H1 (cell line): ENCODE results near the gene DCAF15. TPM values are rescaled to one million over a fixed set of nuclear protein-coding genes. Genes with fewer than 3 reads are reported as not detected.
A peak's percentile ranks its signal among the peaks of the same experiment; 100 is the strongest.

Experiments used
- CTCF ChIA-PET: fragments of 300-600 bp; sonication (Branson Sonifier 250); formaldehyde crosslinking; loops from one replicate; lab custom pipeline; 2021; ENCODE audit not compliant: partially characterized antibody; lab: Charles Lee
- POLR2A ChIA-PET: fragments of 300-600 bp; sonication (Branson Sonifier 250); formaldehyde crosslinking; loops from one replicate; lab custom pipeline; 2021; ENCODE audit warnings: inconsistent platforms; ENCODE audit not compliant: partially characterized antibody; lab: Charles Lee
- DNase-seq, 2 experiments: peaks; one replicate each; pipeline versions ENCODE4 v3.0.0 to v3.0.0-alpha.2; 2010 to 2022; ENCODE audit warnings: low spot score in 2 of 2, low read depth in 1 of 2, mixed read lengths in 1 of 2
- FAIRE-seq: peaks from 2 replicates; lab custom pipeline; 2011; peaks lifted over from hg19 to GRCh38; lab: Jason Lieb, UNC
- H2AFZ ChIP-seq: 2 replicates; pipeline ENCODE4 v1.8.1; 2012; ENCODE audit warnings: low read length, inconsistent platforms
- H2AK5ac ChIP-seq: 2 replicates; pipeline ENCODE4 v1.6.1; 2013; ENCODE audit warnings: low read depth, low read length
- H2BK120ac ChIP-seq: replicated peaks from 2 replicates; pipeline ENCODE3; 2013; ENCODE audit warnings: low read depth, low read length, inconsistent platforms
- H2BK12ac ChIP-seq: 2 replicates; pipeline ENCODE4 v1.6.1; 2013; ENCODE audit warnings: low read depth, low read length
- H2BK15ac ChIP-seq: 2 replicates; pipeline ENCODE4 v1.6.1; 2013; ENCODE audit warnings: low read length
- H2BK20ac ChIP-seq: 2 replicates; pipeline ENCODE4 v1.6.1; 2013; ENCODE audit warnings: low read length
- H2BK5ac ChIP-seq: 2 replicates; pipeline ENCODE4 v1.6.1; 2013; ENCODE audit warnings: low read depth, low read length
- H3K14ac ChIP-seq: 2 replicates; pipeline ENCODE4 v1.6.1; 2013; ENCODE audit warnings: inconsistent platforms; ENCODE audit not compliant: insufficient read length
- H3K18ac ChIP-seq: 2 replicates; pipeline ENCODE4 v1.6.1; 2013; ENCODE audit warnings: low read length; ENCODE audit errors: extremely low read depth
- H3K23ac ChIP-seq: 2 replicates; pipeline ENCODE4 v1.6.1; 2013; ENCODE audit warnings: inconsistent platforms; ENCODE audit not compliant: insufficient read length
- H3K23me2 ChIP-seq: 2 replicates; pipeline ENCODE4 v1.6.1; 2013; ENCODE audit warnings: low read depth, low read length
- H3K27ac ChIP-seq: 2 replicates; pipeline ENCODE4 v1.6.1; 2011; ENCODE audit warnings: low read depth, low read length, inconsistent platforms
- H3K27me3 ChIP-seq, 4 experiments: replicated peaks in 1 of 4; 1 replicate in 1 of 4; 2 replicates in 3 of 4; pipeline versions ENCODE4 v1.6.1 to v1.8.1; 2011 to 2013; ENCODE audit warnings: low read length in 3 of 4, mild to moderate bottlenecking in 3 of 4, inconsistent platforms in 2 of 4, mixed read lengths in 2 of 4, moderate library complexity in 1 of 4; ENCODE audit not compliant: control insufficient read depth in 3 of 4, insufficient read depth in 3 of 4; ENCODE audit errors: extremely low read depth in 1 of 4
- H3K36me3 ChIP-seq, 4 experiments: 2 replicates each; pipeline versions ENCODE4 v1.6.1 to v1.8.1; 2011 to 2013; ENCODE audit warnings: mild to moderate bottlenecking in 4 of 4, low read length in 3 of 4, moderate library complexity in 2 of 4, control low read depth in 1 of 4, inconsistent platforms in 1 of 4; ENCODE audit not compliant: insufficient read depth in 4 of 4, control insufficient read depth in 2 of 4
- H3K4ac ChIP-seq: replicated peaks from 2 replicates; pipeline ENCODE3; 2013; ENCODE audit warnings: low read length, low read depth, mixed read lengths, inconsistent platforms; ENCODE audit not compliant: insufficient read length
- H3K4me1 ChIP-seq, 4 experiments: replicated peaks in 1 of 4; 1 replicate in 1 of 4; 2 replicates in 3 of 4; pipeline versions ENCODE4 v1.6.1 to v1.8.1; 2011 to 2013; ENCODE audit warnings: low read length in 3 of 4, inconsistent platforms in 2 of 4, mixed read lengths in 1 of 4; ENCODE audit not compliant: insufficient read depth in 4 of 4, control insufficient read depth in 3 of 4
- H3K4me2 ChIP-seq, 2 experiments: 2 replicates each; pipeline versions ENCODE4 v1.6.1 to v1.8.1; 2011 to 2013; ENCODE audit warnings: low read depth in 2 of 2, low read length in 2 of 2, control low read depth in 1 of 2, inconsistent platforms in 1 of 2, mild to moderate bottlenecking in 1 of 2; ENCODE audit not compliant: insufficient read depth in 1 of 2
- H3K4me3 ChIP-seq, 4 experiments: fragments of 200-600, 300-600 bp in 1 of 4; sonication (generic), shearing (Covaris generic), sonication (Bioruptor Twin) in 1 of 4; 2 replicates each; pipeline versions ENCODE4 v1.5.1 to v1.8.1; 2011 to 2016; ENCODE audit warnings: low read length in 4 of 4, low read depth in 3 of 4, control low read depth in 2 of 4, inconsistent platforms in 2 of 4, mild to moderate bottlenecking in 2 of 4, mixed read lengths in 1 of 4, moderate library complexity in 1 of 4; ENCODE audit not compliant: insufficient read depth in 2 of 4; ENCODE audit errors: extremely low read depth in 1 of 4
- H3K56ac ChIP-seq: replicated peaks from 2 replicates; pipeline ENCODE3; 2013; ENCODE audit warnings: low read depth, mild to moderate bottlenecking, mixed read lengths, low read length, inconsistent platforms; ENCODE audit not compliant: insufficient read length
- H3K79me1 ChIP-seq: 2 replicates; pipeline ENCODE4 v1.6.1; 2013; ENCODE audit warnings: low read depth, low read length, control low read depth
- H3K79me2 ChIP-seq, 2 experiments: 2 replicates each; pipeline versions ENCODE4 v1.6.1 to v1.8.1; 2012 to 2013; ENCODE audit warnings: low read length in 2 of 2, mild to moderate bottlenecking in 2 of 2, inconsistent platforms in 1 of 2; ENCODE audit not compliant: insufficient read depth in 2 of 2, control insufficient read depth in 1 of 2
- H3K9ac ChIP-seq, 4 experiments: replicated peaks in 1 of 4; 1 replicate in 1 of 4; 2 replicates in 3 of 4; pipeline versions ENCODE4 v1.6.1 to v1.8.1; 2011 to 2013; ENCODE audit warnings: low read depth in 3 of 4, low read length in 3 of 4, control low read depth in 2 of 4, mild to moderate bottlenecking in 2 of 4, moderate library complexity in 2 of 4, inconsistent platforms in 1 of 4; ENCODE audit errors: extremely low read depth in 1 of 4
- H3K9me3 ChIP-seq, 2 experiments: 2 replicates each; pipeline versions ENCODE4 v1.6.1 to v1.8.1; 2012 to 2013; ENCODE audit warnings: mild to moderate bottlenecking in 2 of 2, moderate library complexity in 2 of 2, control low read depth in 1 of 2, inconsistent platforms in 1 of 2, low read depth in 1 of 2, low read length in 1 of 2, mixed read lengths in 1 of 2; ENCODE audit not compliant: insufficient read depth in 2 of 2
- H4K20me1 ChIP-seq, 2 experiments: replicated peaks in 1 of 2; 2 replicates each; pipeline versions ENCODE3 to v1.8.1; 2011 to 2013; ENCODE audit warnings: inconsistent platforms in 2 of 2, low read length in 2 of 2, mild to moderate bottlenecking in 1 of 2; ENCODE audit not compliant: insufficient read depth in 2 of 2, control insufficient read depth in 1 of 2
- H4K5ac ChIP-seq: 2 replicates; pipeline ENCODE4 v1.6.1; 2013; ENCODE audit warnings: low read length, low read depth, mixed read lengths, inconsistent platforms; ENCODE audit not compliant: insufficient read length
- H4K8ac ChIP-seq: 2 replicates; pipeline ENCODE4 v1.8.0; 2013; ENCODE audit warnings: mild to moderate bottlenecking, moderate library complexity, low read length, inconsistent platforms; ENCODE audit not compliant: insufficient read depth; ENCODE audit errors: extremely low read depth
- H4K91ac ChIP-seq: replicated peaks from 2 replicates; pipeline ENCODE3; 2013; ENCODE audit warnings: low read length, mixed read lengths, inconsistent platforms; ENCODE audit not compliant: insufficient read length
- CEBPB ChIP-seq: IDR thresholded peaks from 2 replicates; pipeline ENCODE4 v1.6.1; 2012; ENCODE audit warnings: low read depth, low read length
- PHF8 ChIP-seq: fragments of 200-600 bp; sonication (generic); conservative IDR thresholded peaks from 2 replicates; pipeline ENCODE4 v1.7.1; 2012; ENCODE audit warnings: low read depth, mild to moderate bottlenecking, inconsistent platforms, low read length, moderate library complexity
- POLR2AphosphoS5 ChIP-seq: IDR thresholded peaks from 2 replicates; pipeline ENCODE4 v1.6.1; 2011; ENCODE audit warnings: low read depth, low read length
- RXRA ChIP-seq: IDR thresholded peaks from 2 replicates; pipeline ENCODE4 v1.6.1; 2011; ENCODE audit warnings: low read depth, mild to moderate bottlenecking, low read length, moderate library complexity; ENCODE audit not compliant: insufficient read depth
- SIN3A ChIP-seq, 2 experiments: IDR thresholded peaks in 1 of 2; conservative IDR thresholded peaks in 1 of 2; 2 replicates each; pipeline ENCODE4 v1.6.1; 2011 to 2012; ENCODE audit warnings: low read length in 2 of 2, improper control_type of control experiment in 1 of 2, low read depth in 1 of 2, mild to moderate bottlenecking in 1 of 2
- SIRT6 ChIP-seq: IDR thresholded peaks from one replicate; pipeline ENCODE4 v1.7.1; 2012; ENCODE audit warnings: low read length, inconsistent platforms
- YY1 ChIP-seq: IDR thresholded peaks from 2 replicates; pipeline ENCODE4 v1.6.1; 2011; ENCODE audit warnings: low read depth, mild to moderate bottlenecking, low read length
- ZNF274 ChIP-seq: IDR thresholded peaks from 2 replicates; pipeline ENCODE4 v1.7.0; 2012; ENCODE audit warnings: low read length, borderline replicate concordance; ENCODE audit errors: extremely low read depth
- WGBS, 2 experiments: shearing (Covaris generic) in 1 of 2; methylation state at CpG; one replicate each; pipeline versions ENCODE4 v1.1.6 to v1.1.7; 2013 to 2015; ENCODE audit warnings: low lambda C conversion rate in 2 of 2, mixed read lengths in 2 of 2, inconsistent platforms in 1 of 2, low coverage in 1 of 2, missing lambda C conversion rate in 1 of 2; ENCODE audit not compliant: insufficient replicate concordance in 2 of 2, insufficient coverage in 1 of 2, insufficient read length in 1 of 2; ENCODE audit errors: extremely low coverage in 1 of 2, missing lambda C conversion rate in 1 of 2; 5-methylcytosine and 5-hydroxymethylcytosine counted together
- polyA plus RNA-seq, 7 experiments: library from polyadenylated mRNA; depleted of rRNA in 3 of 7; stranded (reverse) in 5 of 7; unstranded in 2 of 7; fragments of >200 nt in 5 of 7; fragments of 200-250 nt in 2 of 7; gene quantifications; 1 replicate in 5 of 7; 2 replicates in 1 of 7; 4 replicates in 1 of 7; pipeline versions ENCODE4 v1.2.1 to v1.2.3, GENCODE V29; 2011 to 2013; ENCODE audit warnings: missing spikeins in 2 of 7, mixed read lengths in 2 of 7
- total RNA-seq: library from RNA; stranded (reverse); fragmentation: NEBNext Ultra II Directional; extraction: Animal tissue kit (Norgen Biotek cat#: 25700); gene quantifications from 2 replicates; pipeline ENCODE4 v1.2.1, GENCODE V29; 2021
- TF ChIP-seq, protein P1 (sequence below): IDR thresholded peaks from 2 replicates; pipeline ENCODE4 v1.6.1; 2011; ENCODE audit warnings: low read depth, mild to moderate bottlenecking, low read length; ENCODE audit not compliant: insufficient read depth

DCAF15 gene
- total and polyA plus RNA-seq, 2 of the 8 experiments (the other 6 are each of a cell fraction or from before 2014, with no cell fraction given) = 68.7 to 80.8 TPM

DNA sequence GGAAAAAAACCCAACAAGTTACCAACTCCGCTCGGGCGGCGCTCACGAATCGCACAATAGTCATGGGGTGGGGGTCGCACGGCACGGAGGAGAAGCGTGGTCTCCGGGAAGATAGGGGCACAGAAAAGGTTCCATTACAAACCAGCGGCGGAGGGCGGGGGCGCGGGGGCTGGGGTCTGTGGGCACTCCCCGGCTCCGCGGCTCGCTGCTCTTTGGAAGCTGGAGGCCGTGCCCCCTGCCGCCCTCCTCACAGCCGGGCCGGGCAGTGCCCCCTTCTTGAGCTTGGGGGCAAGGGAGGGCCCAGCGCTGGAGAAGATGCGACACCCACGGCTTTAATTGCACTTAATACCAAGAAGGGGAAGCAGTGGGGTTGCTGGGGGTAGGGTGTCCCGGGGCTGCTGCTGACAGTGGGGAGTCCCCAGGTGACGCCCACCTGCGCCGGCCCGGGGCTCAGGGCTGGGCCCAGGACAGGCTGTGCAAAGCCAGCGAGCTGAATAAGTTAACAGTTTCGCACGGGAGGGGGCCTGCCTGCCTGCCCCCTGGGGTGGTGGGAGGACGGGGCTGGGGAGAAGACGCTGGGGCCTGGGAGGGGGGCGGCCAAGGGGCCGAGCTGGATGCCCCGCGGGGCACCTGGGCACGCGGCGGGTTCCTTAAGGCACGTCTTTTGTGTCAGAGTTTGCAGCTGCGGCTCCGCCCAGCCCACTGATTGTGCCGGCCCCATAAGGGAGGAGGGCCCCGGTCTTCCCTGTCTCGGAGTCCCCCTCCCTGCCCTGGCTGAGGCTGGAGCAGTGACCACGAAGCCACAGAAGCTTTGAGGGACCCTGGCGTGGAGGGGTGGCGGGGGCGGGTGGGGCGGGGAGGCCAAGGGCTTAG is 9.8 kb downstream of the DCAF15 start:
- no peak overlapping the region for H3K23ac ChIP-seq
- DNase-seq = peak in 1 of 2 experiments; percentile 74
- H4K91ac ChIP-seq = no peak overlapping the region
- H3K4me2 ChIP-seq = peak overlapping the region; percentile 66 to 98
- H3K27me3 ChIP-seq = peaks cover 0 to 4% (median 0%) of the 10 kb centered on the region in 4 experiments; a peak in 2 of 7 replicates
- H3K23me2 ChIP-seq = peaks cover 13% of the 10 kb centered on the region; the same call in 1 of the 2 replicates
- FAIRE-seq = no peak
- no peak overlapping the region for H2BK12ac ChIP-seq
- peaks cover 0 to 9% (median 4%) of the 10 kb centered on the region in 4 experiments; a peak in 4 of 7 replicates for H3K4me1 ChIP-seq
- no peak overlapping the region for H2AFZ ChIP-seq
- no peak overlapping the region for H3K4ac ChIP-seq
- no peak overlapping the region for H2BK20ac ChIP-seq
- no peak overlapping the region for H4K5ac ChIP-seq
- ChIA-PET POLR2A (interaction anchor here (0.6 to 4.8 kb wide), 31 partner anchors 8 to 195 kb away, joined by 3 to 48 read pairs (median 4); partner anchors contain the start of genes BRME1, DCAF15, IL27RA and PODNL1), CTCF (interaction anchor here (0.7 to 7.8 kb wide), 21 partner anchors 9 to 111 kb away, joined by 3 to 77 read pairs (median 5); partner anchors contain the start of genes IL27RA, MISP3 and PODNL1)
- H3K79me2 ChIP-seq = no peaks in the 10 kb centered on the region
- H2AK5ac ChIP-seq = no peak overlapping the region
- no peak overlapping the region for H3K14ac ChIP-seq
- no peak overlapping the region for H2BK5ac ChIP-seq
- H4K20me1 ChIP-seq = peaks cover 0 to 3% of the 10 kb centered on the region in 2 experiments
- no peaks in the 10 kb centered on the region; the same call in 1 of the 2 replicates for H3K79me1 ChIP-seq
- H4K8ac ChIP-seq = peak overlapping the region; percentile 64; the same call in 1 of the 2 replicates
- peak overlapping the region; percentile 23 to 66 (median 28); a peak in 7 of 8 replicates for H3K4me3 ChIP-seq
- no peak overlapping the region for H3K27ac ChIP-seq
- WGBS, 2 experiments = 36% methylated on average over 26 of the region's 55 CpGs; no CpG with 5 or more reads in 1 of the 2 experiments
- peaks cover 3 to 30% (median 24%) of the 10 kb centered on the region in 4 experiments; a peak in 6 of 8 replicates for H3K36me3 ChIP-seq
- H2BK15ac ChIP-seq = no peak overlapping the region
- H3K9ac ChIP-seq = peak overlapping the region in 1 of 4 experiments; percentile 51; a peak in 2 of 7 replicates
- H2BK120ac ChIP-seq = no peak overlapping the region
- no peak overlapping the region; the same call in 1 of the 2 replicates for H3K18ac ChIP-seq
- no peaks in the 10 kb centered on the region for H3K9me3 ChIP-seq
- TF ChIP-seq SIRT6 = no peak
- no peak; a peak in 1 of 4 replicates for TF ChIP-seq SIN3A (conservative IDR thresholded peaks at IDR 0.05 in 1 of 2, IDR thresholded peaks at IDR 0.05 in 1 of 2; ENCODE audit: low read depth in 1 of 2, low read length in 2 of 2)
- TF ChIP-seq ZNF274 = no peak
- 0 out of 2 replicates have a peak, but pooled peaks have one; percentile 10 for TF ChIP-seq POLR2AphosphoS5
- no peak for TF ChIP-seq YY1
- TF ChIP-seq PHF8 = no peak
- TF ChIP-seq CEBPB = no peak
- TF ChIP-seq, protein P1, sequence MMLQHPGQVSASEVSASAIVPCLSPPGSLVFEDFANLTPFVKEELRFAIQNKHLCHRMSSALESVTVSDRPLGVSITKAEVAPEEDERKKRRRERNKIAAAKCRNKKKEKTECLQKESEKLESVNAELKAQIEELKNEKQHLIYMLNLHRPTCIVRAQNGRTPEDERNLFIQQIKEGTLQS = no peak
- no peak for TF ChIP-seq RXRA
- no peak overlapping the region for H3K56ac ChIP-seq
